ENCODE results near the gene NCOA6.

- TF ChIP-seq CTCF (IDR thresholded peaks at IDR 0.05; ENCODE audit: low read length) = no peak
- no peak for TF ChIP-seq EZH2 (IDR thresholded peaks at IDR 0.05; ENCODE audit: borderline replicate concordance, low read length)
These were observed 34.5 kb upstream of the NCOA6 start for GRCh38 chr20:34859826-34860545.
